Thyroid gland (tissue), 4 donors: Measurements from ENCODE around the gene C8G.

Source experiments
- POLR2A ChIP-seq, 2 donors: fragments of 450-650 bp; IDR thresholded peaks; one replicate each; pipeline ENCODE4 v1.6.1; 2017; ENCODE audit warnings: antibody characterized with exemption in 2 of 2, mild to moderate bottlenecking in 2 of 2, moderate library complexity in 1 of 2
- TF ChIP-seq, protein P1 (sequence below), 6 experiments: fragments of 200-600 bp in 3 of 6; fragments of 450-650 bp in 3 of 6; sonication (generic) in 3 of 6; IDR thresholded peaks; one replicate each; pipeline ENCODE4 v1.5.1; 2016 to 2019; ENCODE audit warnings: antibody characterized with exemption in 6 of 6, mild to moderate bottlenecking in 2 of 6, inconsistent platforms in 1 of 6, moderate library complexity in 1 of 6

DNA sequence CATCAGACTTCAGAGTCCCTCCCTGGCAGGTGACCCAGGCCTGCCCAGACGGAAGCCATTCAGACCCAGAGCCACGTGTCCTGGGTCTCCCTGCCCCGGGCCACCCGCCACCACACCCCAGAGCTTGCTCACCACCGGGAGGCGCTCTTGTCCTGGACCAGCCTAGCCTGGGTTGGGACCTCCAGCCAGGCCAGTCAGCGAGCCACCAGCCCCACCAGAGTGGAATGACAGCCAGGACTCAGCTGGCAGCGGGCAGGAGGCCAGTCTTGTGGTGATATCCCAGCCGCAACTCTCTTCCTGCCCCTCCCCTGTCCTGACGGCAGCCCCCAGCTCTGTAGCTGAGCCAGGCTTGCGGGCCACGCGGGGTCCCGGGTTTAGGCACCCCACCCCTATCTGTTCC, 30.6 kb downstream of the C8G start:
- TF ChIP-seq, protein P1, sequence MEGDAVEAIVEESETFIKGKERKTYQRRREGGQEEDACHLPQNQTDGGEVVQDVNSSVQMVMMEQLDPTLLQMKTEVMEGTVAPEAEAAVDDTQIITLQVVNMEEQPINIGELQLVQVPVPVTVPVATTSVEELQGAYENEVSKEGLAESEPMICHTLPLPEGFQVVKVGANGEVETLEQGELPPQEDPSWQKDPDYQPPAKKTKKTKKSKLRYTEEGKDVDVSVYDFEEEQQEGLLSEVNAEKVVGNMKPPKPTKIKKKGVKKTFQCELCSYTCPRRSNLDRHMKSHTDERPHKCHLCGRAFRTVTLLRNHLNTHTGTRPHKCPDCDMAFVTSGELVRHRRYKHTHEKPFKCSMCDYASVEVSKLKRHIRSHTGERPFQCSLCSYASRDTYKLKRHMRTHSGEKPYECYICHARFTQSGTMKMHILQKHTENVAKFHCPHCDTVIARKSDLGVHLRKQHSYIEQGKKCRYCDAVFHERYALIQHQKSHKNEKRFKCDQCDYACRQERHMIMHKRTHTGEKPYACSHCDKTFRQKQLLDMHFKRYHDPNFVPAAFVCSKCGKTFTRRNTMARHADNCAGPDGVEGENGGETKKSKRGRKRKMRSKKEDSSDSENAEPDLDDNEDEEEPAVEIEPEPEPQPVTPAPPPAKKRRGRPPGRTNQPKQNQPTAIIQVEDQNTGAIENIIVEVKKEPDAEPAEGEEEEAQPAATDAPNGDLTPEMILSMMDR (IDR thresholded peaks at IDR 0.05) = peak in 1 of 6 experiments; percentile 13
- no peak for TF ChIP-seq POLR2A (IDR thresholded peaks at IDR 0.05)
